Measurements from ENCODE around the gene RAB35. TPM values are rescaled to one million over a fixed set of nuclear protein-coding genes. Genes with fewer than 3 reads are reported as not detected.

The RAB35 gene
- polyA plus RNA-seq, 1 of the 3 experiments (the other 2 are of a cell fraction), result 41.8 TPM

GRCh38 chr12:120125029-120125428 is 8.5 kb upstream of the RAB35 start (continued):
- TF ChIP-seq TAF1 (IDR thresholded peaks at IDR 0.05; ENCODE audit: borderline replicate concordance, low read depth, low read length), result no peak
- no peak for TF ChIP-seq FOXM1 (IDR thresholded peaks at IDR 0.05; ENCODE audit: low read depth)

GRCh38 chr12:120121766-120122293 is 5.3 kb upstream of the RAB35 start:
- peaks cover 6 to 20% of the 10 kb centered on the region in 2 experiments for H3K4me1 ChIP-seq (ENCODE audit: control insufficient read depth in 1 of 2, insufficient read depth in 2 of 2, low read depth in 1 of 2, low read length in 1 of 2)
- no peak overlapping the region for H3K9ac ChIP-seq
- H3K9me2 ChIP-seq, result no peaks in the 10 kb centered on the region
- peaks cover 25% of the 10 kb centered on the region for H3K79me2 ChIP-seq (ENCODE audit: insufficient read depth)
- no peak overlapping the region for H3K4me2 ChIP-seq
- H3K9me3 ChIP-seq, result no peaks in the 10 kb centered on the region
- peaks cover 35% of the 10 kb centered on the region for H3F3A ChIP-seq (replicated peaks; ENCODE audit: insufficient read depth)
- no peaks in the 10 kb centered on the region for H4K20me1 ChIP-seq (ENCODE audit: insufficient read depth)
- POLR2A ChIA-PET, result no interaction called here
- H3K4me3 ChIP-seq (ENCODE audit: low read depth in 2 of 2, low read length in 1 of 2), result no peak overlapping the region
- CTCF ChIA-PET, result interaction anchor here (0.7 to 1.6 kb wide), 2 partner anchors 41 to 818 kb away, joined by 3 read pairs; no protein-coding TSS in a partner anchor
- DNase-seq, result no peak
- 85% methylated on average over 4 of the region's 4 CpGs for WGBS (ENCODE audit: low lambda C conversion rate)
- TF ChIP-seq CTCF (IDR thresholded peaks at IDR 0.05) (no peak), USF2 (IDR thresholded peaks at IDR 0.05; ENCODE audit: borderline replicate concordance, low read depth, low read length) (no peak), REST (IDR thresholded peaks at IDR 0.05; ENCODE audit: low read depth, low read length) (no peak), SMC3 (IDR thresholded peaks at IDR 0.05; ENCODE audit: low read depth, low read length) (no peak), GABPA (IDR thresholded peaks at IDR 0.05; ENCODE audit: low read depth) (no peak), FOSL2 (IDR thresholded peaks at IDR 0.05; ENCODE audit: borderline replicate concordance, low read depth) (no peak), EP300 (IDR thresholded peaks at IDR 0.05; ENCODE audit: borderline replicate concordance in 1 of 2, low read depth in 1 of 2, low read length in 1 of 2) (no peak), TAF1 (IDR thresholded peaks at IDR 0.05; ENCODE audit: borderline replicate concordance, low read depth, low read length) (no peak), PBX3 (IDR thresholded peaks at IDR 0.05) (no peak)
- peaks cover 3 to 14% of the 10 kb centered on the region in 2 experiments for H3K36me3 ChIP-seq (replicated peaks in 1 of 2; ENCODE audit: control insufficient read depth in 1 of 2, insufficient read depth in 2 of 2, low read length in 1 of 2)
- H3K27ac ChIP-seq (ENCODE audit: low read depth in 2 of 2, low read length in 1 of 2), result no peak overlapping the region
- H2AFZ ChIP-seq (ENCODE audit: low read depth), result no peak overlapping the region
- no peaks in the 10 kb centered on the region for H3K27me3 ChIP-seq (ENCODE audit: insufficient read depth)

Data from SK-N-SH (cell line).